Lower leg skin (tissue), 3 donors: Measurements from ENCODE around the gene DYNC1I1.

Source experiments
- POLR2A ChIP-seq, 2 donors: fragments of 450-650 bp; IDR thresholded peaks; one replicate each; pipeline ENCODE4 v1.6.1; 2016 to 2017; ENCODE audit warnings: antibody characterized with exemption in 2 of 2, mild to moderate bottlenecking in 1 of 2, moderate library complexity in 1 of 2
- TF ChIP-seq, protein P1 (sequence below), 3 donors: fragments of 450-650 bp; IDR thresholded peaks; one replicate each; pipeline ENCODE4 v1.5.1; 2016; ENCODE audit warnings: antibody characterized with exemption in 3 of 3, mild to moderate bottlenecking in 3 of 3, moderate library complexity in 2 of 3

GRCh38 chr7:96085953-96086352 is 313.6 kb downstream of the DYNC1I1 start:
- TF ChIP-seq POLR2A (IDR thresholded peaks at IDR 0.05): no peak
- TF ChIP-seq, protein P1, sequence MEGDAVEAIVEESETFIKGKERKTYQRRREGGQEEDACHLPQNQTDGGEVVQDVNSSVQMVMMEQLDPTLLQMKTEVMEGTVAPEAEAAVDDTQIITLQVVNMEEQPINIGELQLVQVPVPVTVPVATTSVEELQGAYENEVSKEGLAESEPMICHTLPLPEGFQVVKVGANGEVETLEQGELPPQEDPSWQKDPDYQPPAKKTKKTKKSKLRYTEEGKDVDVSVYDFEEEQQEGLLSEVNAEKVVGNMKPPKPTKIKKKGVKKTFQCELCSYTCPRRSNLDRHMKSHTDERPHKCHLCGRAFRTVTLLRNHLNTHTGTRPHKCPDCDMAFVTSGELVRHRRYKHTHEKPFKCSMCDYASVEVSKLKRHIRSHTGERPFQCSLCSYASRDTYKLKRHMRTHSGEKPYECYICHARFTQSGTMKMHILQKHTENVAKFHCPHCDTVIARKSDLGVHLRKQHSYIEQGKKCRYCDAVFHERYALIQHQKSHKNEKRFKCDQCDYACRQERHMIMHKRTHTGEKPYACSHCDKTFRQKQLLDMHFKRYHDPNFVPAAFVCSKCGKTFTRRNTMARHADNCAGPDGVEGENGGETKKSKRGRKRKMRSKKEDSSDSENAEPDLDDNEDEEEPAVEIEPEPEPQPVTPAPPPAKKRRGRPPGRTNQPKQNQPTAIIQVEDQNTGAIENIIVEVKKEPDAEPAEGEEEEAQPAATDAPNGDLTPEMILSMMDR (IDR thresholded peaks at IDR 0.05): no peak
